Astrocyte of the cerebellum (primary cell): ENCODE measurements around the gene SIDT1.

Source experiments
- DNase-seq: peaks from one replicate; pipeline ENCODE4 v3.0.0-alpha.2; 2011; ENCODE audit warnings: low read depth
- H3K4me3 ChIP-seq: 2 replicates; pipeline ENCODE4 v1.5.1; 2011; ENCODE audit warnings: mild to moderate bottlenecking, low read depth, low read length, moderate library complexity
- CTCF ChIP-seq: IDR thresholded peaks from 2 replicates; pipeline ENCODE4 v1.5.1; 2012; ENCODE audit warnings: low read length, low read depth, moderate library complexity, mild to moderate bottlenecking; ENCODE audit errors: missing control alignments
- in situ Hi-C: cut with HindIII; loops from 2 replicates; pipeline ENCODE4 v1.10.0; 2017; ENCODE audit warnings: low sequenced_read_pairs

Gene SIDT1

GRCh38 chr3:113537155-113537554 is 4.8 kb downstream of the SIDT1 start:
- in situ Hi-C loops, result no loop called here
- H3K4me3 ChIP-seq, result no peak overlapping the region
- TF ChIP-seq CTCF, result no peak

GRCh38 chr3:113541519-113541918 is 9.2 kb downstream of the SIDT1 start:
- in situ Hi-C loops, result no loop called here
- no peak overlapping the region for H3K4me3 ChIP-seq
- no peak for TF ChIP-seq CTCF
- no peak for DNase-seq

More at GRCh38 chr3:113537155-113537554, 4.8 kb downstream of the SIDT1 start:
- no peak for DNase-seq

DNA sequence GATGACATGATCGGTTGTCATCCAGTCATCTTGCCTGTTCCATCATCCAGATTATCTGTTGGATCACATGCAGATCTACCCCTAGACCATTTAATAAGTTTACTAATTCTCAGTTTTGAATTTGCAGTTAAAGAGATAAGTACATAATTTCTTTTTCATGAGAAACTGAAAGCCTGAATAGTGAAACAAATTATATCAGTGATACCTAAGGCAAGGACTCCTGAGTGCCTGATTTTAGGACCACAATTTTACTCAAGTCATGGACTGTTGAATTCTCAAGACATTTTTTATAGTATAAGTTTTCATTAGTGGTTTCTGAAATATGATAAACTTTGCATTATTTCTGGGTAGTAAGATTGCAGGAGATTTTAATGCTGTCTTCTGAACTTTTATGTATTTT is 13.2 kb downstream of the SIDT1 start:
- no peak for TF ChIP-seq CTCF
- no peak for DNase-seq
- in situ Hi-C loops, result no loop called here
- H3K4me3 ChIP-seq, result no peak overlapping the region

- no peak overlapping the region for H3K4me3 ChIP-seq
- in situ Hi-C loops, result no loop called here
- TF ChIP-seq CTCF, result no peak
- no peak for DNase-seq
These were observed 14.1 kb downstream of the SIDT1 start for GRCh38 chr3:113546414-113546893.

GRCh38 chr3:113548501-113548900 is 16.1 kb downstream of the SIDT1 start:
- no peak for TF ChIP-seq CTCF
- in situ Hi-C loops, result no loop called here
- no peak for DNase-seq

GRCh38 chr3:113551820-113552219 is 19.5 kb downstream of the SIDT1 start:
- no peak overlapping the region for H3K4me3 ChIP-seq
- DNase-seq, result no peak
- in situ Hi-C loops, result no loop called here
- TF ChIP-seq CTCF, result no peak

More at GRCh38 chr3:113548501-113548900, 16.1 kb downstream of the SIDT1 start:
- no peak overlapping the region for H3K4me3 ChIP-seq

GRCh38 chr3:113552851-113553250 is 20.5 kb downstream of the SIDT1 start:
- no peak for TF ChIP-seq CTCF
- no peak overlapping the region for H3K4me3 ChIP-seq
- in situ Hi-C loops, result no loop called here
- no peak for DNase-seq
